Activated gamma-delta T cell (primary cell): Measurements from ENCODE around the gene RABGEF1.
"Not testable (repeated sequence)": the region's sequence is repeated elsewhere in the genome, so short reads cannot be mapped to it uniquely, and the experiment has no call there.

Experiments used
- DNase-seq: peaks from one replicate; lab custom pipeline; 2025; lab: John Stamatoyannopoulos, UW
- total RNA-seq, 2 donors: gene quantifications; one replicate each; lab custom pipeline; 2026; lab: John Stamatoyannopoulos, UW

RABGEF1 gene
- total RNA-seq: 3.8 to 5.2 reads per million in 2 donors

- DNase-seq: peak; percentile 95
These were observed at the start of gene RABGEF1 for GRCh38 chr7:66740302-66740979. TSS of gene RABGEF1 (plus strand) at chr7:66740733. CDS start at chr7:66771900, 31,167 bp downstream.

GRCh38 chr7:66693331-66693730 lies 47.2 kb upstream of the RABGEF1 start:
- DNase-seq: no peak

- no peak for DNase-seq
These were observed 46.2 kb upstream of the RABGEF1 start for GRCh38 chr7:66694286-66694685.

GRCh38 chr7:66695417-66695816 lies 45.1 kb upstream of the RABGEF1 start:
- DNase-seq: not testable (repeated sequence)

GRCh38 chr7:66696134-66696533 lies 44.4 kb upstream of the RABGEF1 start:
- not testable (repeated sequence) for DNase-seq

- no peak for DNase-seq
These were observed 43.8 kb upstream of the RABGEF1 start for GRCh38 chr7:66696774-66697191.

- no peak for DNase-seq
These were observed 42.8 kb upstream of the RABGEF1 start for GRCh38 chr7:66697449-66698438.

- DNase-seq: no peak
These were observed 41.8 kb upstream of the RABGEF1 start for GRCh38 chr7:66698652-66699205.

- no peak for DNase-seq
These were observed 40.5 kb upstream of the RABGEF1 start for GRCh38 chr7:66699998-66700397.

GRCh38 chr7:66700633-66701131 lies 39.9 kb upstream of the RABGEF1 start:
- DNase-seq: no peak

- DNase-seq: no peak
These were observed 32.7 kb upstream of the RABGEF1 start for GRCh38 chr7:66707825-66708224.

GRCh38 chr7:66710752-66711151 lies 29.8 kb upstream of the RABGEF1 start:
- DNase-seq: not testable (repeated sequence)

GRCh38 chr7:66713687-66714086 lies 26.8 kb upstream of the RABGEF1 start:
- DNase-seq: no peak

GRCh38 chr7:66716634-66717033 lies 23.9 kb upstream of the RABGEF1 start:
- DNase-seq: not testable (repeated sequence)

- DNase-seq: no peak
These were observed 20.0 kb upstream of the RABGEF1 start for GRCh38 chr7:66720561-66720960.

- no peak for DNase-seq
These were observed 14.7 kb upstream of the RABGEF1 start for GRCh38 chr7:66725843-66726242.

GRCh38 chr7:66727058-66727457 lies 13.5 kb upstream of the RABGEF1 start:
- DNase-seq: no peak

- DNase-seq: no peak
These were observed 12.0 kb upstream of the RABGEF1 start for GRCh38 chr7:66728571-66728970.

- DNase-seq: no peak
These were observed 11.3 kb upstream of the RABGEF1 start for GRCh38 chr7:66729274-66729673.

- DNase-seq: no peak
These were observed 8.5 kb upstream of the RABGEF1 start for GRCh38 chr7:66731986-66732385.

GRCh38 chr7:66732439-66732838 lies 8.1 kb upstream of the RABGEF1 start:
- DNase-seq: no peak

- DNase-seq: no peak
These were observed 6.5 kb upstream of the RABGEF1 start for GRCh38 chr7:66734006-66734405.
